ENCODE measurements around the gene NEDD4L.
A peak's percentile ranks its signal among the peaks of the same experiment; 100 is the strongest.

The NEDD4L gene

DNA sequence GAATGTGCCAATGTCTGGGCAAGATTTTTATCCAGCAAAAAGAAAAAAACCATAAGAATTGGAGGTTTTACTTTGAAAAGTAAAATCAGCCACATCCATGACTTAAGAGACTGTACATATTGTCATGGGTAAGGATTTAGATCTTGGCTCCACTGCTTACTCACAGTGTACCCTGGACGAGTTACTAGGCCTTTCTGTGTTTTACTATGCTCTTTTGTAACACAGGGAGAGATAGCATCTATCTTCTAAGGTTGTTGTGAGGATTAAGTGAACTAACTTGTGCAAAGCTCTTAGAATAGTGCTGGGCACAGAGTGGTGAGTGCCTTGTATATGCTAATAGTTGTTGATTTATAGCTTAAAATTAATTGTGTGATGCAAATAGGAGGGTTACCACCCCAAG, 255.9 kb downstream of the NEDD4L start:
- no peak for DNase-seq

- DNase-seq, result no peak
These were observed 256.8 kb downstream of the NEDD4L start for GRCh38 chr18:58300867-58301266.

DNA sequence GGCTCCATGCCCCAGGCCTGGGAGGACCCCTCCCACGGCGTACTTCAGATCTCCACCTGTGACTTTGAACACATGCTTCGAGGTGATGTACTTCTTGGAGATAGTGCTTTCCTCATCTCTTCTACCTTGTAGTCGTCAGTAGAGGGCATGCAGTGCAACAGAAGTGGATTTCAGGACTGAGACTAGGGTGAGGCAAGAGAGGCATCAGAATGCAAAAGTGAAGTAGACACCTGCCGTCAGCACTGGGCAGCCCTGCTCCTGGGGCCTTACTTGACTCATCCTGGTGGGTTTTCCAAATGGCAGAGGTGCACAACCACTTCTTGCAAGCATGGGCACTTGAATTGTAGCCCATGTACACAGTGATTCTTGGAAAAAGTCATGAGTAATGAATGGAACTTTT, 258.8 kb downstream of the NEDD4L start:
- DNase-seq, result no peak

DNA sequence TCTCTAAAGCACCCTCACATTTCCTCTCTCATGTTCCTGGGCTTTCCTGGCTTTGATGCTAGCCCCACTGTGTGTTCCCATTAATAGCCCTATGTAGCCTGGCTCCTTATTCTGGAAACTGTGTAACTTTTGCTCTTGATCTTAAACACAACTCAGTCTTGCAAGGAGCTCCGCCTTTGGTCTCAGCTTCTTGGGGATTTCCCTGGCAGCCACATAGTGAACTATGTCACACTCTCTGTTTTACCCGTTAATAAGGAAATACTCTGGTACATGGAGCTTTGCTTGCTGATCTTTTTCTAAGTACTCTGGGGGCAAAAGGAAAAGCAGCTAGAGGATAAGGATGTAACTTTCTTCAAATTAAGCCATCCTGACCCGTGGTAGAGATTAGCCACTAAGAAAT, 259.3 kb downstream of the NEDD4L start:
- DNase-seq, result no peak

DNA sequence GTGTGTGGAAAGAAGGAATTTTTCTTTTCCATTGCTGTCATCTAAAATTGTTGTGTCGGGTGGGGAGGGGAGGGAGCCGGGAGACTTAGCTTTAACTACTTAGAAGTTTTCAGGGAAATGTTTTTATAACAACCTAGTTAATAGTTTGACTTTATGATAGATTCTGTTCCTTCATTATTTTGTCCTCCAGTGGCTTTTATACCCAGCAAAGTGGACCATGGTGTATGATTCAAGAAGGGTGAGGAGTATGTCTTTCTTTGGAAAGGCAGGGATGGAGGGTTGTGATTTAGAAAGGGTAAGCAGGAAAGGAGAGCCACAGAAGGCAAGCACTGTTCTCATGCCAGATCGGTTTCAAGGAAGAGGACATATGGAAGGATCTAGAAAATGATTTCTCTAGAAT, 261.8 kb downstream of the NEDD4L start:
- DNase-seq, result no peak

- no peak for DNase-seq
These were observed 263.4 kb downstream of the NEDD4L start for GRCh38 chr18:58307441-58307840.

GRCh38 chr18:58308463-58308862, 264.4 kb downstream of the NEDD4L start:
- DNase-seq, result no peak

DNA sequence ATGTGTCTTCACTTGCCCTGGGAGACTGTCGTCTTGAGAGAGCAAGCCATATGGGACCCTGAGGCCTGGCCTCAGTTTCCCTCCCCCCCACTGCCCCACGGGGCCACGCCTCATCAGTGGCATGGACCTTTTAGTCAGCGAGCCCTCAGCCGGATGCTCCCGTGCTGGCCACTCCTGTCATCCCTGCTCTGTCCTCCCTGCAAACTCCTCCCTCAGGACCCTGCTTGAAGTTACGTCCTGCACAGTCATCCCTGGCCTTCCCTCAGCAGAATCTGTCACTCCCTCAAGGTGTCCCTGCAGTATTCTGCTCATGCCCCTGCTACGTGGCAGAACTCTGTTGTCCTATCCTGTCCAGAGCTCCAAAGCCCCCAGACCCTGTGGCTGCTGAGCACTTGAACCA, 265.1 kb downstream of the NEDD4L start:
- no peak for DNase-seq

- no peak for DNase-seq
These were observed 265.7 kb downstream of the NEDD4L start for GRCh38 chr18:58309610-58310239.

DNA sequence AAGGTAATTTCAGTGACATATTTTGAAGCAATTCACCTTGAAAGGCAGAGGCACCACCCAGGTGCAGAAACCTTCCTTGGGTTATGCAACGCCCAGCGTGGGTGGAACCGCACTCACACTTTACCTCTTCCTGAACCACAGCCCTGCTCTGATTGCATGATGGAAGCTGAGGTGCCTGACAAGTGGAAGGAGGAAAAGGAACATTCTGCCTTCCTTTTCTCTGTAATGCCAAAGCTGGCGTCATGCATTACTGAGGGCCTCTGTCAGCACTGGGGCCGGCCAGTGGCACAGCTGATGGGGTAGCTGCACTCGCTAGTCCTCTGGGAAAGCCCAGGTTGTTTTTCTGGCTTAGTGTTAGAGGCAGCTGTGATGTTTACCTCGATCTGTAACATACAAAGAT, 266.5 kb downstream of the NEDD4L start:
- DNase-seq, result no peak

DNA sequence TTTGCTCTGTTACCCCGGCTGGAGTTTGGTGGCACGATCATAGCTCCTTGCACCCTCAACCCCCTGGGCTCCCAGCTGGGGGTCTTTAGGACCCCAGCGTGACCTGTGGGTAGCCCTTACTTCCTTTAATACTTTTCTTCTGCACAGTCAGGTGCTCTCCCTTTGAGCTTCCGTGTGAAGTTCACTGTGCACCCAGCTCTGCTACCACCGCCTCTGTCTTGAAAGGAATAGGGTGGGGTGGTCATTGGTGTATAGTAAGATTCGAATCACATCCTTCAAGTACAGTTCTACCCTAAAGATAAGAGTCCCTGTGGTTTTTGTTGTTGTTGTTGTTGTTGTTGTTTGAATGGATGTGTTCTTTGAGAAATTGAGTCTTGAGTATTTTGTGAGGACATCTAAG, 267.4 kb downstream of the NEDD4L start:
- no peak for DNase-seq

- DNase-seq, result no peak
These were observed 269.5 kb downstream of the NEDD4L start for GRCh38 chr18:58313491-58314032.

DNA sequence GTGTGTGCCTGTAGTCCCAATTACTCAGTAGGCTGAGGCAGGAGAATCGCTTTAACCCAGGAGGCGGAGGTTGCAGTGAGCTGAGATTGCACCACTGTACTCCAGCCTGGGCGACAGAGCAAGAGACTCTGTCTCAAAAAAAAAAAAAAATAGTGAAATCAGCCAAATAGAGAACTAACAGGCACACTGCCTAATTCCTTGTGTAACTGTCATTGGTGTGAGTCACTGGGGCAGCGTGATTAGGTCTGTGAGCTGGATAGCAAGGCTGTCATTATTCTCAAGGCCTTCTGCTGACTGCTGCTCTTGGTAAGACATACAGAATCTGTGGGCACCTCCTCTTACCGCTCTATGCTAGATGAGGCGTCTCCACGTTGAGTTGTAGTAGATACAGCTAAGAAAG, 270.3 kb downstream of the NEDD4L start:
- no peak for DNase-seq

DNA sequence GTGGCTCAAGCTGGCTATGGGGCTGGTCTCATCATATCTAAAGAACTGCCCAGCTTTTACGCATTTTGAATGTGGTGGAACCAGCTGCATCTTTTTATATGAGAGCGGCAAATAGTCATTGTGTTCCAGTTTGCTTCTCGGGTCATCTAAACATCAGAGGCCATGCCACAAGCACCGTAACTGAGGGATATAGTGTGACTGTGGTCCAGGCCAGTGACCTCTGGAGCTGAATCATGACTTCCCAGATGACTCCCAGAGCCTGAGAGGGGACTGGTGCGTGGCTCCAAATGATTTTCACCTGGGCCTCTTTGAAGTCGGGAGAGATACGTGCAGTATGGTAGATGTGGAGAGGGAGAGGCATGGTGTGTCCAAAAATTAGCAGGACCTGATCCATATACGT, 271.0 kb downstream of the NEDD4L start:
- no peak for DNase-seq

- no peak for DNase-seq
These were observed 271.8 kb downstream of the NEDD4L start for GRCh38 chr18:58315739-58316215.

DNA sequence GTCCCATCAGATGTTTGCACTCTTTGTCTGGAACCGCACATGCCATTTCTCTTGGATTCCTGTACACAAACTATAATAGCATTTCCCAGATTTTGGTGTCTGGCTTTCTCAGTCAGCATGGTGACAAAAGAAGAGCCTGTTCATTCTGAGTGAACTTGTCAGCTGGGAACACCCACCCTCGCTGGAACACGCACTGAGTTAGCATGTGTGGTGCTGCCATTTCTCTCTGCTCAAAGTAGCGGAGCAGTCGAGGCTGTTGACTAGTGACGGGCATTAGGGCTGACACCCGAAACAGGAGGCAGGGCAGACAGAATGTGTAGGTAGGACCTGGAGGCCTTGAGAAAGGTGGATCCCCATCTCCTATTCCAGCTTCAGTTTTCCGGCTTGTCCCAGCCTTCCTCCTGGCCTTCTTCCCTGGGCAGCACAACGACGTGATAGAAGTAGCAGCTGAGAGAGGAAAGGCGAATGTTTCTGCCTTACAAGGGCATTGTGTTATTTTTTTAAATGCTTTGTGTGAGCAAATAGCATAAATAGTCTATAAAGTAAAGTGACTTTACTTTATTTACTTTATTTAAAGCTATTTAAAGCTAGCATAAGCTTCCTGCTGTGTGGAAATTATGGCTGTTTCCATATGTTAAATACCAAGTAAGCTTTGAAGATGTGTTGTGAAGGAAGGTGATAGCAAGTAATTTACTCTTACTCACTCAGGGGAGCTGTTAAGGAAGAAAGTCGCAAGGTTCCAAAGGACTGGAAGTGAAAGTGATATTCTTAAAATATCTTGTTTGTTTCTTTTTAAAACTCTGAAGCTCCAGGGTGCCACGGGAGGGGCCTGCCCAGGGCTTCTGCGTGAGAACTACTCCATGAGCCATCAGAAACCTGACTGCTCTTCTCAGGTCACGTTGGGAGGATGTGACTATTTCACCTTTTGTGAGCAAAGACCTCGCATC, 272.6 kb downstream of the NEDD4L start:
- no peak for DNase-seq

GRCh38 chr18:58319719-58320118, 275.7 kb downstream of the NEDD4L start:
- no peak for DNase-seq

DNA sequence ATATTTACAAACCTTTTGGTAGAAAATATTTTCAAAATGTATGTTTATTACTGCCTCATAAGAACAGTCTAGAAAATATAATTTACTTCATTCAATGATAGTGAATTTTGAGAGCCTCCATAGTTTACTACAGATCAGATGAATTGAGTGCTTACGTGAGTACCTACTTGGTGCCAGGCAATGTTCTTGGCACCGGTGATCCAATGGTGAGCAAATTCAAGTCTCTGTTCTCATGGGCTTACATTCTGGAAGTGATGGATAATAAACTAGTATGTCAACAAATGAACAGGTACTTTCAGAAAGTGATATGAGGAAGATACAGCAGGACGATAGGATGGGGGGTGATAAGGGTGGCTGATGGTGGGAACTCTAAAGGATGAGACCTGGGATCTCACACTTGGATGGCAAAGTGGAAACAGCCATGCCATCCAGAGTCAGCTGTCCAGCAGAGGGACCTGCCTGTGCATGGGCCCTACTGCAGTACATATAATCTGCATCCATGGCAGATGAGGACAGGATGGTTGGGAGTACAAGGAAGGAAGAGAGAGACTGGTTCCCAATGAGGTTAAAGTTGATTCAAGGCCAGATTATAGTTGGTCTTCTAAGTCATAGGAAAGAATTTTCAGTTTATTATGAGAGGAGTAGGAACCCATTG, 277.0 kb downstream of the NEDD4L start:
- no peak for DNase-seq

- peak; percentile 55 for DNase-seq
These were observed 278.0 kb downstream of the NEDD4L start for GRCh38 chr18:58321986-58322385.

DNA sequence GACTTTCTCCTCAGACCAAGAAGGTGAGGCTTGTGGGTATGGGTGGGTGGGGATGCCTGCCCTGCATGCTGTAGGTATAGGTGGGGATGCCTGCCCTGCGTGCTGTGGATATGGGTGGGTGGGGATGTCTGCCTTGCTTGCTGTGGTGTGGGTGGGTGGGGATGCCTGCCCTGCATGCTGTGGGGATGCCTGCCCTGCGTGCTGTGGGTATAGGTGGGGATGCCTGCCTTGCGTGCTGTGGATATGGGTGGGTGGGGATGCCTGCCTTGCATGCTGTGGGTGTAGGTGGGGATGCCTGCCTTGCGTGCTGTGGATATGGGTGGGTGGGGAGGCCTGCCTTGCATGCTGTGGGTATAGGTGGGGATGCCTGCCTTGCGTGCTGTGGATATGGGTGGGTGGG, 278.4 kb downstream of the NEDD4L start:
- no peak for DNase-seq

DNA sequence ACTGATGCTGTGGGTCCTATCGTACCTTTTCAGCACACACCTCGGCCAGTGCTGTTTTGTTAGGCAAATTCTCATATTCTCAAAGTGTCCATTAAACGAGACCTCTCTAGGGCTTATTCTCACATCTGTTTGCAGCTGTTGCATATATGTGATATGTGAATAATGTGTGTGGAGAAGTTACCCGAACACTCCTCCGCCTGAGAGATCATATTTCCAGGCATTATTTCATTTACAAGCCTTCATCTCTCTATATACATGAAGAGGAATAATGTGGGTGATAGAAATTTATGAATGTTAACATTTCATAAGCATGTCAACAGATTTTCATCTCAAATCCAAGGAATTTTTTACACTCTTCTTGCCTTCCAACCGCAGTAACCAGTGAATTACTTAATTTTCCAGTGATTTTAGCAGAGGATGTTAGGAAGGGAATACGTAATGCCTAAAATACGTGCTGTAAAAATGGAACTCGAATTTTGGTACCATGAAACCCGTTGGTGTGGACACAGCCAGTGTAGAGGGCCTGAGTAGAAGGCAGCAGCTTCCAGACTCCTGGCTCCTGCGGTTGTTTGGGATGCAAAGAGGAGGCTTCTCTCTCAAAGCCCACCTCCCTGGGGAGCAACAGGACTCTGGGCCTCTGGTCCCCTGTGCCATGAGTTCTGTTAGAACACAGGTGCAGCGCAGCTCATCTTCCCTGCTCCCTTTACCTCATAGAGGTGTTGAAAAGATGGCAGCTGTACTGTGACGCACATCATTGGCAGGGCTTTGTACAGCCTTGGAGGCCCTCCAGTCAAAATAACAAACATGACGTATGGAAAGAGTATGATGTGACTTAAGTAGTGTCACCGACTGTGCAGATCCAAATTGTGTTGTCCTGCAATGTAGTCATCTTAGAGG, 280.1 kb downstream of the NEDD4L start:
- DNase-seq, result no peak

GRCh38 chr18:58324824-58325480, 280.9 kb downstream of the NEDD4L start:
- no peak for DNase-seq
